ENCODE measurements around the gene TRIM39. TPM values are rescaled to one million over a fixed set of nuclear protein-coding genes. Genes with fewer than 3 reads are reported as not detected.

Gene TRIM39
- polyA plus RNA-seq, 10 donors, result 5.9 to 8.9 (median 7.0) TPM

DNA sequence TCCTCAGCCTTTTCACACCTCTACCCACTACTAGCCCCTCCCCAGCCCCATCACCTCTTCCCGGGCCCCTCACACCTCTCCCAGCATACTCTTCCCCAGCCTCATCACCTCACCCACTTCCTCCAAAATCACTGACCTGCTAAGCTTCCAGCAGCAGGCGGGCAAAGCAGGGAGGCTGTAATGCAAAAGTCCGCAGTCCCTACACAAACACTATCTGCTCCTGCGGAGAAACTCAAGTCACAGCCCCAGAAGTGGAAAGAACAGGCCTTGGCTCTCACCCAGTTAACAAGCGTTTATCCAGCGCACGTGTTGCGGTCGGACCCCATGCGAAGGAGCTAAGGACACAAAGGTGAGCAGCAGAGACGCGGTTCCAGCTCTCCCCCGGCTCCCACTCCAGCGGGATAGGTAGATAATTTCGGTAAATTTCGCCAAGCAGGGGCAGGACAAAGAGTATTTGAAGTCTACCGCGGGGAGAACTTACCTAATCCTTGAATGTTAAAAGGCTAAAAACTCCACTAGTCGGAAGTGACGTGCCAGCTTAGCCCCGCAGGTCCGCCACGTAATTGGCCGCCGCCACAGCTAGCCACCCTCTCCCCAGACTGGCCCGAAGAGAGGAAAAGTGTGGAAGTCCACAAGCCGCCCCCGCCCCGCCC lies 728 bp upstream of the TRIM39 start:
- DNase-seq, result peak in 2 of 3 donors; percentile 44 to 82

DNA sequence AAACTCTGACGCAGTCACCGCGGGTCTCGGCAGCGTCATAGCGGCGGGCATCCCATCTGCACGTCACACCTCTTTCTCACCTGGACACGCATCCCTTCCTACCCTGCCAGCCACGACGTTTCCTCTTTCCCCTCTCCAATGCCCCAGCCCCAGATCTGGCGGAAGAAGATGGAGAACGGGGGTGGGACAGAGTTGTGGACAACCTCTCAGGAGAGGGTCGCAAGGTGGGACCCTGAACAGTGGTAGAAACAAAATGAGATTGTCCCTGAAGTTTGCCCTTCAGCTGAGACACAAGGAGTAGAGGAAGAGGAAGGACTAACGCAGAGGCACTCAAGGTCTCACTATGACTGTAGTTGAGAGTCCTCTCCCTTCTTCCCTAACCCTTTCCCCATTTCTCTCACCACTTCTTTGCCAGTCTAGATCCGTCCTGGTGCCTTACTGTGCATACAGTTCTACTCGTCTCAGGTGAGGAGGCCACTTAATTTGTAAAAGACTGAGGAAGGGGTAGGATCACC lies 562 bp downstream of the TRIM39 start:
- DNase-seq, result peak in 1 of 3 donors; percentile 10

DNA sequence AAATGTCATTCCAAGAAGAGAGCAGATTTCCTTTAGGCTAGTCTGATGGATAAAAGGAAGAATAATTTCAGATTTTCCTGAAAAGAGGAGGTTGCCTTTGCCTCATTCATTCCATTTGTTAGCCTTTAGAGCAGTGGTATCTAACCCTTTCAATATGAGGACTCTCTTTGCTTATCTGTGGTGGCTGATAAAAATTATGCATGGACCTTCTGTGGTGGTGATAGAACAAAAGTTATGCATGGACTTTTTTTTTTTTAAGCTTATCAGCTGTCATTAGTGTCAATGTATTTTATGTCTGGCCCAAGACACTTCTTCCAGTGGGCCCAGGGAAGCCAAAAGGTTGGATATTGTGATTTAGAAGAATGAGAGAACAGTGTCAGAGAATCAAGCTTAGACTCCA lies 1.7 kb downstream of the TRIM39 start:
- no peak for DNase-seq

DNA sequence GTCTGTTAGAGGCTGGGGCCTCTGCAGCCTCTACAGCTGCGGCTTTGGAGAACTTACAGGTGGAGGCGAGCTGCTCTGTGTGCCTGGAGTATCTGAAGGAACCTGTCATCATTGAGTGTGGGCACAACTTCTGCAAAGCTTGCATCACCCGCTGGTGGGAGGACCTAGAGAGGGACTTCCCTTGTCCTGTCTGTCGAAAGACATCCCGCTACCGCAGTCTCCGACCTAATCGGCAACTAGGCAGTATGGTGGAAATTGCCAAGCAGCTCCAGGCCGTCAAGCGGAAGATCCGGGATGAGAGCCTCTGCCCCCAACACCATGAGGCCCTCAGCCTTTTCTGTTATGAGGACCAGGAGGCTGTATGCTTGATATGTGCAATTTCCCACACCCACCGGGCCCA lies 2.6 kb downstream of the TRIM39 start:
- no peak for DNase-seq

DNA sequence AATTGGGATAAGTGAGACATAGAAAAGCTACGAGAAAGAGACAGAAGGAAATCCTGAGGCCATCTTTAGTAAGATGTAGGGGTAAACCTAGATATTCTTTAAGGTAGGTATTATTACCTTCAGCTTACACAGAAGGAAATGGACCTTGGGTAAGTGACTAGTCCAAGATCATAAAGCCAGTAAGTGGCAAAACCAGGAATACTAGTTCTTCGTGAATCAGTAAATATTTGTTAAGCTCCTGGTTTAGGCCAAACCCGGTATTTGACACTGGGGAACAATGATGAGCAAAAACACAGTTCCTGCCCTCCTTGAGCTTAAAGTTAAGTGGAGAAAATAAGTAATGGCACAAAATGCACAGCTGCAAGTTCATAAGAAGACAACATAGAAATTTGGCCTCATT lies 5.3 kb downstream of the TRIM39 start:
- no peak for DNase-seq

DNA sequence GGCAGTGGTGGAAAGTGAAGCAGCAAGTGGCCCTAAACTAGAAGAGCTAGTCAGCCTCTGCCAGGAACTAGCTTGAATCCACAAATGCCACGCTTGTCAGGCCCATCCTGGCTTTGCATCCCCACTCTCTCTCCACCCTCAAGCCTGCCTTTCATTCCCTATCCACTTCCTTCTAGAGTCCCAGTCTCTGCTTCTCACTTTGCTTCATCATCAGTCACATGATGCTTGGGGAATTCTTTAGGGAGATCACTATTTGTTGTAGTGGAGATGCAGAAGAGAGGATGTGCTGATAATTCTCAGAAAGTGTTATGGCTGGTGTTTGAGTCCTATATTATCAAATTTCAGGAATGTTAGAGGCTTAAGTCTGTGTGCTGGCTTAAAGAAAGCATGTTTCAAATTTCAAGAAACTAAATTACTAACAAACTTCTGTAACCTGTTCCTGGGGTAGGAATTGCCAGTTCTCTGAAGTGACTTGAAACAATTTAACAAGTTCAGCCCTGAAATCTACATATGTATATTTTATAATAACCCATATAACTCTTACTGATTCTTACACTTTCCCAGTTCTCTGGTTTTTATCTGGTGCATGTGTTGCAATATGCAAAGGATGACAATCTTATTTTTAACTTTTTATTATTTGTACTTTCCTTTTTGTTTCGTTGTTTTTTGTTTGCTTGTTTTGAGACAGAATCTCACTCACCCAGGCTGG lies 7.5 kb downstream of the TRIM39 start:
- DNase-seq, result no peak

DNA sequence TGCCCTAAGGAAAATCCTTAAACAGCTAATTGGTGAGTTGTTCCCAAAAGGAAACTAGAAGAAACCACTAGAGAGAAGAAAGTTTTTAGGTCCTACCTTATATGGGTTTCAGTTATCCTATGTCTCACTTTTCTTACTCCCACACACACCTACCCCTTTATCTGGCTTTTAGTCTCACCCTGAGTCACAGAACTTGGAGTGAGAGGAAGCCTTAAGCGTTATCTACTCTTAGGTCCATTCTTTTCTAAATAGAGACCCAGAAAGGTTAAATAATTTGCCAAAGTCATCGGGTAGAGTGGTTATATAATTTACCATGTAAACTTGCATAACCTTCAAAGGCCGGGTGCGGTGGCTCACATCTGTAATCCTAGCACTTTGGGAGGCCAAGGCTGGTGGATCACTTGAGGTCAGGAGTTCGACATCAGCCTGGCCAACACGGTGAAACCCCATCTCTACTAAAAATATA lies 13.9 kb downstream of the TRIM39 start:
- no peak for DNase-seq

DNA sequence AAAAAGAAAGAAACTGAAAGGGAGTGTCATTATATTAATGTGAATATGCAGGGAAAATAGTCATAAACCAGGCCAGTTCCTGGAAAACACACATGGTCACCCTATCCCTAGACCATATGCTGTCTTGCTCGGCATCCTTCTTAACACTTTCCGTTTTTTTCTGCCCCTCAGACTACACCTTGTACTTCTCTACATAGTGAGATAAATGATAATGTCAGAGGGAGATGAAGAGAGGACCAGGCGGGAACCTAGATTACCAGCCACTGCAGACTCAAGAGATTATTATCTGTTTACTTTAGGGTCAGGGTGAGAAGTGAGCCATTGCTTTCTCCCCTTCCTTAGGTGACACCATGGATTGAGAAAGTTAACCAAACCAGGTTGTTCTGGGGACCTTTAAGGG lies 14.5 kb downstream of the TRIM39 start:
- DNase-seq, result no peak

DNA sequence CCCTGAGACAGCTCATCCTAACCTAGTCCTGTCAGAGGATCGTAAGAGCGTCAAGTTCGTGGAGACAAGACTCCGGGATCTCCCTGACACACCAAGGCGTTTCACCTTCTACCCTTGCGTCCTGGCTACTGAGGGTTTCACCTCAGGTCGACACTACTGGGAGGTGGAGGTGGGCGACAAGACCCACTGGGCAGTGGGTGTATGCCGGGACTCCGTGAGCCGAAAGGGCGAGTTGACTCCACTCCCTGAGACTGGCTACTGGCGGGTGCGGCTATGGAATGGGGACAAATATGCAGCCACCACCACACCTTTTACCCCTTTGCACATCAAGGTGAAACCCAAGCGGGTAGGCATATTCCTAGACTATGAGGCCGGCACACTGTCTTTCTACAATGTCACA lies 15.0 kb downstream of the TRIM39 start:
- no peak for DNase-seq

DNA sequence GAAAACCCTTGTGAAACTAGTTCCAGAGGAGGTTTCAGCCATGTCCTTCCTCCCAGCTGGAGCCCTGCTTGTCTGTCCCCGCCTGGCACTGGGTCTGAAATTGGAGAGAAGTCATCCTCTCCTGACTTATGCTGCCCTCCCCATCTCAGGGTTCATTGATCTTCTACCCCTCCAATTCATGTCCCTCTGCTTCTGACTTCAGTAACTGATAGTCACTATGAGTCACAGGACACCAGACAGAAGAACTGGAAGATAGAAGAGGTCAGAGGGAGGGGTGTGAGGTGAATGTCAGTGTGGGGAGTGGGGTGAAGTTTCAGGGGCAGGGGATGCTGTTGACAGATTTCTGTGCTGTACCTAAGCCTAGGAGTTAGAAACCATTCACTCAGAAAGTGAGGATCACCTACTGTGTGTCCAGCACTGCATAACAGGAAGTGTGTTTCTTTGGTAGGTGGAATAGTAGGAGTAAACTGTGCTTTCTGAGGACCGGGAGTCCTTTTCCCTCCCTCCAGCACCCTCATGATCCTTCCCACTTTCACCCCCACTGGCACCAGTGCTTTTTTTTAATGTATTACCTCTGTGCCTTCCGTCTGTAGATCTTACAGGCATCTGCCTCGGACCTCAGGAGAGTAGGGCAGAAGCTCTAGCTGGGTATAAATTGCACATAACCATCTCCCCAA lies 17.6 kb downstream of the TRIM39 start:
- no peak for DNase-seq

DNA sequence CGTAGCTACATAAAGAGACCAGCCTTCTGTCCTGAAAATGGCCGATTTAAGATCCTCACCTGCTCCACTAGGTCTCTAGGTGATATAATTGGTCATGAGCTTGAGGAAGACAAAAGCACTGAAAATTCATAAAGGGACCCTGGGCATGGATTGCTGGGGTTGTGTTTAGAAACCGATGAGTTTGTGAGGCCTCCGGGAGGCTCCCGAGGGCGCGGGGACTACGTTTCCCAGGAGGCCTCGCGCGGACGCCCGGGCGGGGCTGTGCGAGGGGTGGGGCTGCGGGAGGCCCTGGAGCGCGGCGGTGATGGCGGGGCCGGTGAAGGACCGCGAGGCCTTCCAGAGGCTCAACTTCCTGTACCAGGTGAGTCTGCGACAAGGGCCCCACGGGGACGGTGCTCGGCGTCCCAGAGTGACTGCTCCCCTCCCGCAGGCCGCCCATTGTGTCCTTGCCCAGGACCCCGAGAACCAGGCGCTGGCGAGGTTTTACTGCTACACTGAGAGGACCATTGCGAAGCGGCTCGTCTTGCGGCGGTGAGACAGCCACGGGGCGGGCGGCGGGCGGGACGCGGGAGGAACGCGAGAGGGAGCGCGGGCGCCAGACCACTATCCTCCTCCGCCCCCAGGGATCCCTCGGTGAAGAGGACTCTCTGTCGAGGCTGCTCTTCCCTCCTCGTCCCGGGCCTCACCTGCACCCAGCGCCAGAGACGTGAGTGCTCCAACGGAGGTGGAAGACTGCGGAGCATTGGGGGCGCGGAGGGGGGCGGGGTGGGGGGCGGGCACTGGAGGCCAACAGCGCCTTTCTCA lies 18.3 kb downstream of the TRIM39 start, which contains the start of gene RPP21:
Gene RPP21 (plus strand): TSS at position 289 of the 804 bp plus-strand sequence. CDS start 16 bp downstream, at position 305.
- peak; percentile 73 to 96 (median 84) for DNase-seq

DNA sequence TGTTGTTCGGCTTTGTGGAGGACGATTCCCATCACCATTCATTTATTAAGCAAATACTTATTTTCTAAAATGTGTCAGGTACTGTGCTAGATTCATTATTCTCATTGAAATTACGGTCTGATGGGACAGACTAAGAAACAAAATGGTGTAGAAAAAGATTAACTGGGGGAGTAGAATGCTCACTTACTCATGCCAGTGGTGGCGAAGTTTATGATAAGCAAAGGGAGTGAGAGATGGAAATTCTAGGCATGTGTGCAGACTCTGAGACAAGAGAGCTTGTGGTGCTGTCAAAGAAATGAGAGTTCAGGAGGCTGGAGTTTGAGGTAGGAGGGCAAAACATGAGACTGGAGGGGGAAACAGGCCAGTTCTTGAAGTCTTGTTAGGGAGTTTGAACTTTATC lies 19.1 kb downstream of the TRIM39 start:
- DNase-seq, result no peak

DNA sequence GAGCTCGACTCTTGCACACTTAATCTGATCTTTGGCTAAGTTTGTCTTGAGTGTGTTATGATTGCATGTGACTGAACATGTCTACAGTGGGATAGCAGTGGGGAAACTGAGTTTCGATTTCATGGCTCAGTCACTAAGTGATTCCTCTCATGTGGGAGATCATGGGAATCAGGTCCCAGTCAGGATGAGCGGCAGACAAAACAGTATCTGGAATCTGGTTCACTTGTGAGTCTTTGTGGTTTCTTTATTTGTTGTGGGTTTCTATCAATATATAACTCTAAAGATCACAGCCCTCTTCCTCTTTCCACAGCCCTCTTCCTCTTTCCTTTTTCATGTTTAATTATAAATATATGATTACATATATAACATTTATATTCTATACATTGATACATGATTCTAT lies 22.2 kb downstream of the TRIM39 start:
- DNase-seq, result no peak

DNA sequence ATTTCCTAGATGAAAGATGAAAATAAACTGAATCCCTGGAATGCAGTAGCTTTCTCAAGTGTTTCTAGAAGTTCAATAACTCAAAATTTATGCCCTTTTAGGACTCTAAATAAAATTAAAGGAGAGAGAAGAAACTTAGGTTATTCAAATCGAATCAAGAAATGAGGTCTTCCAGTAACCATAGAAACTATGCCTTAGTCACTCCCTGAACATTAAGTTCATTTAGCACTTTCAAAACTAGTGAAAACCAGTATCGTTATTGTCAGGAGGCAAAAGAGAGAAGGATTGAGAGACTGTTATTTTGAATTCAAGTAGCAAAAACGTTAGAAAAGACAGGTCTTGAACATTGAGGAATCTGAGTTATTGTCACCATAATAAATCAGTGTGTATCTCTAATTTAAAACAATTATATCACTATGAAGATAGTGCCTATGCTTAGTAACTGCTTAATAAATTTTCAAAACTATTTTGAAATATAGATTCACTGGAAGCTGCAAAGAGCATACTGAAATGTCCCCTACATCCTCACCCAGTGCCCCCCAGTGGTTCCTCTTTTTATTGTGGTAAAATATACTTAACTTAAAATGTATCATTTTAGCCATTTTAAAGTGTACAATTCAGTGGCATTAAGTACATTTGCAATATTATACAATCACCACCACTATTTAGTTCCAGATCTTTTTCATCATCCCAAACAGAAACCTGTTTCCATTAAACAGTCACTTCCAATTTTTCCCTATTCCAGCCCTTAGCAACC lies 22.9 kb downstream of the TRIM39 start:
- DNase-seq, result no peak

DNA sequence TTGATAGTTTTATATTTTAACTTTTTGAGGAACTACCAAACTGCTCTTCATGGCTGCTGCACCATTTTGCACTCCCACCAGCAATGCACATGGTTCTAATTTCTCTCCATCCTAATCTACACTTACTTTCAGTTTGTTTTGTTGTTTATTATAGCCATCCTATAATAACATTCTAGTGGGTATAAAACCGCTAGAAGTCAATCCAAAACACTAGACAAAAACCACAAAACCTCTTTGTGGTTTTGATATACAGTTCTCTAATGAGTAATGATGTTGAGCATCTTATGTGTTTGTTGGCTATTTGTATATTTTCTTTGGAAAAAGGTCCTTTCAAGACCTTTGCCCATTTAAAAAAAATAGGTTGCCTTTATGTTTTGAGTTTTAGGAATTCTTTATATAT lies 23.8 kb downstream of the TRIM39 start:
- no peak for DNase-seq

DNA sequence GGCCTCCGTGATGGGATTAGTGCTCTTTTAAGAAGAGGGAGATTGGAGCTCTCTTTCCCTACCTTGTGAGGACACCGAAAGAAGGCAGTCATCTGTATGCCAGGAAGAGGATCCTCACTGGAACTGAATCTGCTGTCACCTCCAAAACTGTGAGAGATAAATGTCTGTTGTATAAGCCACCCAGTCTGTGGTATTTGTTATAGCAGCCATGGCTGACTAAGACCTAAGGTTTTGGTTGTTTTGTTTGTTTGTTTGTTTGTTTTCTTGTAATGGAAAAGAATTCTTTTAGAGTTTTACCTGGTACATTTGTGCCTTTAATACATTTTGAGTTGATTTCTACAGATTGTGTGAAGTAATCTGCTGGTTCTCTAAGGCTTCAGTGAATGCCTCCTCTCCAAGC lies 25.8 kb downstream of the TRIM39 start:
- DNase-seq, result no peak

DNA sequence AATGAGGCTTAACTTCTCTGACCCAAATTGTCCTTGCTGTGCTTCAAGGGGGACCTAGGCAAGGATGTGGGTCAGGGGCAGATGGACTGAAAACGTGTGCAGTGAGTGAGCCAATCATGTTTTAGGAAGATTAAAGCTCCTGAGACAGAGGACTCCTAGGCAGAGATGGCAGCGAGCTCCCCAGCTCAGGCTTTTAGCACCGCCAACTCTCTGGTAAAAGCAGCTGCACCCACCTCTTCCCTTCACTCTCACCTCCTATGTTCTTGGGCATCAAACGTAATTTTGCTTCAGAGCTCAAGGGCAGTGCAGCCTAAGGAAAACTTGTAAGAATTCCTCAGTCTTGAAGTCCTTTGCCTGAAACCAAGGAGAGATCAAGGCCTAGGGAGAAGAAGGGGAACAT lies 28.6 kb downstream of the TRIM39 start:
- DNase-seq, result no peak

DNA sequence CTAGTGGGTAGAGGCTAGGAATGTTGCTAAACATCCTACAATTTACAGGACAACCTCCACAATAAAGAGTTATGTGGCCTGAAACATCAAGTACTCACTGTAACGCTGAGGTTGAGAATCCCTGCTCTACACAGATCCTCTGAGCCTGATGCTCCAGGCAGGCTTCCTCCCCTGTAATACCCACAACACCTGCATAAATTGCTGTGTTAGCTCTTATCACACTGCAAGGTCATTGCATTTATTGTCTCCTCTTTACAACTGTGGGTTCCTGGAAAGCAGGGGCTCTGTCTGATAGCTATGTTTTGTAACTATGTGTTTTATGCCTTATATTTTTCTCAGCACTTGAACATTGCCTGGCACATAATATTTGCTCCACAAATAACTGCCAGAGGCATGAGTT lies 29.8 kb downstream of the TRIM39 start:
- no peak for DNase-seq

DNA sequence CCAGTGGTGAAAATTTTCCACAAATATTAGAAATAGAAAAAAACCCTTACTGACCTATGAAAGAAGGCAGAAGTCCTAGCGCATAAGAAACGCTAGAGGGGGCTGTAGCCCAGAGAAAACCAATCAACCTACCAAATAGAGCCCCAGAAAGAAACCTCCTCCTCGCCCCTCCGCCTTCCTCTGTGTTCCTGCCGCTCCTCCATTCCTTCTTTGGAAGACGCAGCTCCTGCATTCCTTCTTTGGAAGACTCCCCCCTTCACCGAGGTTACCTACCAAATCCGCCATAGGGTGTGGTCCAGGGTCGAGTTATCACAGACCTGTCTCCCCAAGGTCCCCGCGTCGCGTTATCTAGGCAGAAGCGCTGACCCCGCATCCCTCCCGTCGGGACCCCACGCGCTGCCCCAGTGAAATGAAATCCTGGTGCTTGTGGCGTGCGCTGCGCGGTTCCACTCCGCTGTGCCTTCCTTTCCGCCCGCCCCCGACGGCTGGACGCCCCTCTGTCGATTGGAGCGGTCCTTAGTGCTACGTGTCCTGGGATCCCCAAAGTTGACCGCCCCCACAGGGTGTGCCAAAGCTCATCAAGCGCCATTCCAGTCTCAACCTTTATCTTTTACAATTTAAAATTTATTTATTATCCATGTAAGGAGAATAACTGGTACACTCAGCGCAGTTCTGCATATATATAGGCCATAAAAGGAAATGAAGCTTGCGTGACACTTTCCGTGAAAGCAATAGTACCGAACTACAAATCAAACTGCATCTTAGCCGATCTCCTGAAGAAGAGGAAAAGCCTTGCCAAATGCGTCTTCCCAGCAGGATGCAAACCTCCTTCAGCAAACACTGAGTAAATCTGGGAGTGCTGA lies 31.2 kb downstream of the TRIM39 start:
- DNase-seq, result peak; percentile 49 to 75 (median 59)

DNA sequence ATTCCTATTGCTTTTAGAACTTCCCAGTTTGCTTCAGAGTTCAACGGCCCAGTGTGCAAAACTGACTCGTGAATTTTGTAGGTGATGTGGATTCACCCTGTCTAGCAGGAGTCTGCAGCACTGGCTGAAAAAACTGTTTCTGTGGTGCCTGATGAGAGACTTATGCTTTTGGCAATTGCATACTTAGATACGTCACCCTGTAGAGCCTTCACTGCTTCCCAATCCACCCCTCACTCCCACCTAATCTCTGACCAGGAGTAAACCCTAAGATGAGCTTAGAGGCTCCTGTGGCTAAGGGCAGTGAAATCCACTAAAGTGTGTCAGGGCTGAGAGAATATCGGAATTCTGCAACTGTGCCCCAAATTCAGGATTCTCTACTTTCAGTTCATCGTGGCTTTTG lies 32.5 kb downstream of the TRIM39 start:
- DNase-seq, result no peak
